IMR-90 (cell line): Measurements from ENCODE around the gene ARL6. TPM values are rescaled to one million over a fixed set of nuclear protein-coding genes. Genes with fewer than 3 reads are reported as not detected.

Experiments used
- ATAC-seq: fragments of 200-7000 bp; cut with Tn5 transposase; 2 replicates; pipeline ENCODE4 v1.9.1; 2020; ENCODE audit warnings: low read depth, mild to moderate bottlenecking, moderate library complexity
- BruUV-seq: library from RNA; stranded (reverse); fragments of 400-500 nt; replicated peaks from 2 replicates; lab custom pipeline; 2021; lab: Mats Ljungman, UMichigan
- CTCF ChIA-PET: fragments of 300-600 bp; formaldehyde crosslinking; extraction: SDS; loops from one replicate; lab custom pipeline; 2021; ENCODE audit warnings: antibody characterized with exemption; lab: Yijun Ruan, JAX
- POLR2A ChIA-PET: fragments of 300-600 bp; sonication (Branson Sonifier 250); formaldehyde crosslinking; loops from one replicate; lab custom pipeline; 2022; ENCODE audit warnings: antibody characterized with exemption; ENCODE audit not compliant: unreplicated experiment; lab: Charles Lee
- DNase-seq: peaks from one replicate; pipeline ENCODE4 v3.0.0; 2013
- H2AFZ ChIP-seq: replicated peaks from 2 replicates; pipeline ENCODE3; 2013; ENCODE audit warnings: low read length, mild to moderate bottlenecking; ENCODE audit not compliant: poor library complexity
- H2AK5ac ChIP-seq: 2 replicates; pipeline ENCODE4 v1.6.1; 2013; ENCODE audit warnings: low read depth, low read length, inconsistent platforms
- H2AK9ac ChIP-seq: replicated peaks from 2 replicates; pipeline ENCODE3; 2013; ENCODE audit warnings: mild to moderate bottlenecking, low read depth, low read length, moderate library complexity; ENCODE audit not compliant: poor library complexity
- H2BK120ac ChIP-seq: 2 replicates; pipeline ENCODE4 v1.6.1; 2013; ENCODE audit warnings: low read depth, low read length, inconsistent platforms
- H2BK15ac ChIP-seq: 3 replicates; pipeline ENCODE4 v1.6.1; 2013; ENCODE audit warnings: low read depth, low read length, inconsistent platforms
- H2BK20ac ChIP-seq: 2 replicates; pipeline ENCODE4 v1.6.1; 2013; ENCODE audit warnings: low read depth, mild to moderate bottlenecking, inconsistent platforms, low read length, moderate library complexity
- H2BK5ac ChIP-seq: 2 replicates; pipeline ENCODE4 v1.6.1; 2013; ENCODE audit warnings: mild to moderate bottlenecking, low read depth, low read length, inconsistent platforms; ENCODE audit not compliant: poor library complexity, severe bottlenecking
- H3K14ac ChIP-seq: replicated peaks from 2 replicates; pipeline ENCODE4 v1.6.1; 2013; ENCODE audit warnings: low read depth, low read length, inconsistent platforms
- H3K18ac ChIP-seq: 2 replicates; pipeline ENCODE4 v1.6.1; 2013; ENCODE audit warnings: low read depth, low read length, control low read depth
- H3K23ac ChIP-seq: 2 replicates; pipeline ENCODE4 v1.6.1; 2013; ENCODE audit warnings: low read depth, low read length, inconsistent platforms
- H3K27ac ChIP-seq: 2 replicates; pipeline ENCODE4 v1.5.1; 2013; ENCODE audit warnings: mild to moderate bottlenecking, control low read depth, low read length; ENCODE audit not compliant: insufficient read depth
- H3K27me3 ChIP-seq: 2 replicates; pipeline ENCODE4 v1.6.1; 2013; ENCODE audit warnings: low read length; ENCODE audit not compliant: control insufficient read depth, insufficient read depth
- H3K36me3 ChIP-seq: 2 replicates; pipeline ENCODE4 v1.6.1; 2013; ENCODE audit warnings: low read length, mixed read lengths; ENCODE audit not compliant: control insufficient read depth, insufficient read depth
- H3K4ac ChIP-seq: 2 replicates; pipeline ENCODE4 v1.6.1; 2013; ENCODE audit warnings: low read depth, low read length, inconsistent platforms
- H3K4me1 ChIP-seq: 2 replicates; pipeline ENCODE4 v1.6.1; 2013; ENCODE audit warnings: low read length, mixed read lengths; ENCODE audit not compliant: control insufficient read depth, insufficient read depth
- H3K4me2 ChIP-seq: 2 replicates; pipeline ENCODE4 v1.6.1; 2013; ENCODE audit warnings: low read depth, mild to moderate bottlenecking, control low read depth, low read length, moderate library complexity
- H3K4me3 ChIP-seq: 2 replicates; pipeline ENCODE4 v1.5.1; 2013; ENCODE audit warnings: low read depth, mild to moderate bottlenecking, control low read depth, low read length, moderate library complexity; ENCODE audit not compliant: insufficient read depth
- H3K56ac ChIP-seq: 2 replicates; pipeline ENCODE4 v1.6.1; 2013; ENCODE audit warnings: low read length, inconsistent platforms; ENCODE audit not compliant: insufficient read depth; ENCODE audit errors: extremely low read depth
- H3K79me1 ChIP-seq, 2 experiments: 2 replicates each; pipeline ENCODE4 v1.6.1; 2013; ENCODE audit warnings: low read length in 2 of 2, inconsistent platforms in 1 of 2, low read depth in 1 of 2
- H3K9ac ChIP-seq: 2 replicates; pipeline ENCODE4 v1.6.1; 2013; ENCODE audit warnings: low read depth, low read length, control low read depth
- H3K9me1 ChIP-seq: 2 replicates; pipeline ENCODE4 v1.6.1; 2013; ENCODE audit warnings: low read length, inconsistent platforms; ENCODE audit not compliant: insufficient read depth
- H3K9me3 ChIP-seq: 2 replicates; pipeline ENCODE4 v1.6.1; 2013; ENCODE audit warnings: low read length; ENCODE audit not compliant: control insufficient read depth, insufficient read depth
- H4K20me1 ChIP-seq: 2 replicates; pipeline ENCODE4 v1.6.1; 2013; ENCODE audit warnings: low read length, inconsistent platforms; ENCODE audit not compliant: insufficient read depth
- H4K5ac ChIP-seq: 2 replicates; pipeline ENCODE4 v1.6.1; 2013; ENCODE audit warnings: mild to moderate bottlenecking, low read depth, low read length, control low read depth
- H4K8ac ChIP-seq, 2 experiments: 2 replicates each; pipeline ENCODE4 v1.6.1; 2013; ENCODE audit warnings: low read depth in 2 of 2, low read length in 2 of 2, control low read depth in 1 of 2, inconsistent platforms in 1 of 2
- H4K91ac ChIP-seq: 2 replicates; pipeline ENCODE4 v1.6.1; 2013; ENCODE audit warnings: low read depth, low read length, inconsistent platforms; ENCODE audit not compliant: insufficient read depth
- BHLHE40 ChIP-seq: fragments of 150-350 bp; IDR thresholded peaks from 2 replicates; pipeline ENCODE4 v1.6.1; 2016; ENCODE audit warnings: mild to moderate bottlenecking, low read depth, low read length
- CEBPB ChIP-seq: IDR thresholded peaks from 2 replicates; pipeline ENCODE4 v1.6.1; 2012; ENCODE audit warnings: low read depth, low read length, improper control_type of control experiment
- MAZ ChIP-seq: IDR thresholded peaks from 2 replicates; pipeline ENCODE4 v1.6.1; 2012; ENCODE audit warnings: low read depth, mild to moderate bottlenecking, low read length, improper control_type of control experiment, moderate library complexity, borderline replicate concordance
- MXI1 ChIP-seq: IDR thresholded peaks from 2 replicates; pipeline ENCODE4 v1.6.1; 2012; ENCODE audit warnings: low read depth, mild to moderate bottlenecking, low read length, moderate library complexity, borderline replicate concordance
- NFE2L2 ChIP-seq: fragments of 150-350 bp; IDR thresholded peaks from 2 replicates; pipeline ENCODE4 v1.6.1; 2016; ENCODE audit warnings: low read depth, mild to moderate bottlenecking, low read length
- POLR2A ChIP-seq: IDR thresholded peaks from 2 replicates; pipeline ENCODE4 v1.6.1; 2012; ENCODE audit warnings: mild to moderate bottlenecking, low read depth, low read length
- RAD21 ChIP-seq: IDR thresholded peaks from 2 replicates; pipeline ENCODE4 v1.6.1; 2012; ENCODE audit warnings: low read length, improper control_type of control experiment
- RFX5 ChIP-seq: IDR thresholded peaks from 2 replicates; pipeline ENCODE4 v1.8.0; 2012; ENCODE audit warnings: low read depth, mild to moderate bottlenecking, low read length, moderate library complexity
- SMC3 ChIP-seq: fragments of 150-350 bp; IDR thresholded peaks from 2 replicates; pipeline ENCODE4 v1.6.1; 2016; ENCODE audit warnings: low read depth, mild to moderate bottlenecking, antibody characterized with exemption, low read length, moderate library complexity
- USF2 ChIP-seq: fragments of 150-350 bp; IDR thresholded peaks from 2 replicates; pipeline ENCODE4 v1.6.1; 2017; ENCODE audit warnings: mild to moderate bottlenecking, antibody characterized with exemption, low read length, low read depth
- WGBS, 2 experiments: methylation state at CpG; one replicate each; pipeline versions ENCODE4 v1.1.5 to v1.1.7; 2013; ENCODE audit warnings: missing lambda C conversion rate in 2 of 2; ENCODE audit not compliant: insufficient read length in 1 of 2; ENCODE audit errors: extremely low coverage in 2 of 2; 5-methylcytosine and 5-hydroxymethylcytosine counted together
- dilution Hi-C: fragments of 300-500 bp; cut with HindIII; formaldehyde crosslinking; loops from one replicate; pipeline ENCODE4 v1.14.3; 2018; ENCODE audit warnings: low sequenced_read_pairs; ENCODE audit not compliant: unreplicated experiment
- in situ Hi-C: fragments of 300-500 bp; cut with MboI; formaldehyde crosslinking; loops from 3 replicates; pipeline ENCODE4 v1.14.3; 2019; ENCODE audit warnings: low sequenced_read_pairs, inconsistent platforms, mixed read lengths
- intact Hi-C: fragments of 100-400 bp; cut with micrococcal nuclease; formaldehyde crosslinking; loops from 2 replicates; pipeline ENCODE4 v1.10.0; 2022
- polyA plus RNA-seq, 3 experiments: library from polyadenylated mRNA; depleted of rRNA; stranded (reverse); fragments of >200 nt; gene quantifications; 2 replicates each; pipeline ENCODE4 v1.2.3, GENCODE V29; 2012; ENCODE audit warnings: low replicate concordance in 1 of 3
- total RNA-seq: library from RNA; depleted of rRNA; stranded (reverse); fragments of >200 nt; gene quantifications from 2 replicates; pipeline ENCODE4 v1.2.3, GENCODE V29; 2012
- TF ChIP-seq, protein P1 (sequence below): conservative IDR thresholded peaks from 2 replicates; pipeline ENCODE4 v1.5.1; 2012; ENCODE audit warnings: mild to moderate bottlenecking, low read depth, low read length, improper control_type of control experiment

ARL6 gene
- total and polyA plus RNA-seq, 2 of the 4 experiments (the other 2 are of a cell fraction) = 3.1 to 3.4 TPM

DNA sequence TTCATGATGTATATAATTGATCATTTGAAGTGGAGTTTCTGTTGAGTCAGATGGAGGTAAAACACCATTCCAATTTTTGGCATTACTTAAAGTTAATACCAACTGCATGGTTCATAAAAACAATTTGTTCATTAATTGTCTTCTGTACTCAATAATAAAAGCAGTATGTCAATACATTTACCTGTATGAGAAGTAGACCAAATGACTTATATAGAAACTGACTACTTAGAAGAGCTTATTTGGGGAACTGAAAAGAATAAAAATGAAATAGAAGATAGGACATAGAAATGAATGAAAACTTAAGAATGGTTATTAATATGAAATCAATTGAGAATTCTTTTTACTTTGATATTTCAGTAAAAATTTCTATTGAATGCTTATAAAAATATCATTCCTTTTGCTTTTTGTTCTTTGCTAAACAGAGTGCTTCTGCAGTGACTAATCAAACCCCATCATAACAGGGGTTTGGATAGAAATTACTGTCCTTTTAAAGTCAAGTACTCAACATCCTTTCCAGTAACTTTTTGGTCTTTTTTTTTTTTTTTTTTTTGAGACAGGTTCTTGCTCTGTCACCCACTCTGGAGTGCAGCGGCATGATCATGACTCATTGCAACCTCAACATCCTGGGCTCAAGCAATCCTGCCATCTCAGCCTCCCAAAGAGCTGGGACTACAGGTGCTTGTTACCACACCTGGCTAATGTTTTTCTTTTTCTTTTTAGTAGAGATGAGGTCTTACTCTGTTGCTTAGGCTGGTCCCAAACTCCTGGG lies 50.8 kb downstream of the ARL6 start:
- no peak overlapping the region for H3K4me3 ChIP-seq

More for the DNA sequence above, 50.8 kb downstream of the ARL6 start:
- POLR2A ChIA-PET = no interaction called here
- Histone ChIP-seq H3K4me2 (no peak overlapping the region), H2BK5ac (no peak overlapping the region), H2AK9ac (no peak overlapping the region), H3K27ac (no peak overlapping the region), H3K4me1 (no peaks in the 10 kb centered on the region), H2AFZ (no peak overlapping the region), H4K5ac (no peak overlapping the region), H3K4ac (no peak overlapping the region), H2AK5ac (no peak overlapping the region), H3K23ac (no peak overlapping the region), H3K9ac (no peak overlapping the region), H3K56ac (no peak overlapping the region), H4K20me1 (no peaks in the 10 kb centered on the region), H4K91ac (no peak overlapping the region), H3K9me1 (no peaks in the 10 kb centered on the region), H4K8ac (no peak overlapping the region), H3K9me3 (no peaks in the 10 kb centered on the region), H3K36me3 (no peaks in the 10 kb centered on the region), H2BK15ac (no peak overlapping the region), H3K14ac (no peak overlapping the region), H3K18ac (no peak overlapping the region), H2BK120ac (no peak overlapping the region), H2BK20ac (no peak overlapping the region), H3K27me3 (0 out of 2 replicates have a peak, but pooled peaks cover 2% of the 10 kb centered on the region), H3K79me1 (no peaks in the 10 kb centered on the region)
- intact Hi-C loops (no loop called here), in situ Hi-C loops (loop anchor here (25.0 kb wide), 1 partner anchor 772 kb away; the partner anchor contains the start of gene CPOX), dilution Hi-C loops (loop anchor here (25.0 kb wide), 1 partner anchor 197 kb away; no protein-coding TSS in a partner anchor)
- TF ChIP-seq CEBPB = no peak
- TF ChIP-seq POLR2A = no peak
- TF ChIP-seq USF2 = no peak
- no peak for TF ChIP-seq MXI1
- TF ChIP-seq RFX5 = no peak
- no peak for TF ChIP-seq BHLHE40
- TF ChIP-seq SMC3 = no peak
- no peak for TF ChIP-seq MAZ
- no peak for TF ChIP-seq NFE2L2
- TF ChIP-seq, protein P1, sequence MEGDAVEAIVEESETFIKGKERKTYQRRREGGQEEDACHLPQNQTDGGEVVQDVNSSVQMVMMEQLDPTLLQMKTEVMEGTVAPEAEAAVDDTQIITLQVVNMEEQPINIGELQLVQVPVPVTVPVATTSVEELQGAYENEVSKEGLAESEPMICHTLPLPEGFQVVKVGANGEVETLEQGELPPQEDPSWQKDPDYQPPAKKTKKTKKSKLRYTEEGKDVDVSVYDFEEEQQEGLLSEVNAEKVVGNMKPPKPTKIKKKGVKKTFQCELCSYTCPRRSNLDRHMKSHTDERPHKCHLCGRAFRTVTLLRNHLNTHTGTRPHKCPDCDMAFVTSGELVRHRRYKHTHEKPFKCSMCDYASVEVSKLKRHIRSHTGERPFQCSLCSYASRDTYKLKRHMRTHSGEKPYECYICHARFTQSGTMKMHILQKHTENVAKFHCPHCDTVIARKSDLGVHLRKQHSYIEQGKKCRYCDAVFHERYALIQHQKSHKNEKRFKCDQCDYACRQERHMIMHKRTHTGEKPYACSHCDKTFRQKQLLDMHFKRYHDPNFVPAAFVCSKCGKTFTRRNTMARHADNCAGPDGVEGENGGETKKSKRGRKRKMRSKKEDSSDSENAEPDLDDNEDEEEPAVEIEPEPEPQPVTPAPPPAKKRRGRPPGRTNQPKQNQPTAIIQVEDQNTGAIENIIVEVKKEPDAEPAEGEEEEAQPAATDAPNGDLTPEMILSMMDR = no peak
- TF ChIP-seq RAD21 = no peak
- ATAC-seq = no peak; the same call in 1 of the 2 replicates
- CTCF ChIA-PET = no interaction called here
- WGBS, 2 experiments = no CpG with 5 or more reads among the region's 1 CpG
- DNase-seq = peak; percentile 33
- no TSS peak for BruUV-seq
